HS-27A (cell line): ENCODE results near the gene BMX.

ENCODE experiments used
- DNase-seq: peaks from one replicate; pipeline ENCODE4 v3.0.0-alpha.2; 2012; ENCODE audit warnings: low read depth, missing footprints

BMX gene

GRCh38 chrX:15507005-15507404, 6.4 kb downstream of the BMX start:
- no peak for DNase-seq

- no peak for DNase-seq
These were observed 9.2 kb downstream of the BMX start for GRCh38 chrX:15509845-15510244.

- no peak for DNase-seq
These were observed 11.0 kb downstream of the BMX start for GRCh38 chrX:15511563-15511962.

- DNase-seq, result no peak
These were observed 11.9 kb downstream of the BMX start for GRCh38 chrX:15512401-15512965.

GRCh38 chrX:15514279-15514678, 13.7 kb downstream of the BMX start:
- no peak for DNase-seq

- no peak for DNase-seq
These were observed 15.3 kb downstream of the BMX start for GRCh38 chrX:15515931-15516330.

GRCh38 chrX:15522464-15522863, 21.9 kb downstream of the BMX start:
- no peak for DNase-seq

- DNase-seq, result no peak
These were observed 22.5 kb downstream of the BMX start for GRCh38 chrX:15523088-15523487.

- DNase-seq, result no peak
These were observed 23.8 kb downstream of the BMX start for GRCh38 chrX:15524417-15524816.

GRCh38 chrX:15525664-15526416, 25.2 kb downstream of the BMX start:
- DNase-seq, result no peak

- DNase-seq, result no peak
These were observed 28.6 kb downstream of the BMX start for GRCh38 chrX:15529165-15529564.

GRCh38 chrX:15530318-15530717, 29.7 kb downstream of the BMX start:
- DNase-seq, result no peak

- DNase-seq, result no peak
These were observed 46.1 kb downstream of the BMX start for GRCh38 chrX:15546745-15547144.

GRCh38 chrX:15547356-15547755, 46.7 kb downstream of the BMX start:
- DNase-seq, result no peak

GRCh38 chrX:15549189-15550012, 48.8 kb downstream of the BMX start:
- DNase-seq, result no peak

GRCh38 chrX:15559227-15559626, 58.6 kb downstream of the BMX start:
- no peak for DNase-seq

- DNase-seq, result no peak
These were observed 60.3 kb downstream of the BMX start for GRCh38 chrX:15560924-15561323.

GRCh38 chrX:15563056-15563455, 62.4 kb downstream of the BMX start:
- no peak for DNase-seq

- DNase-seq, result peak; percentile 1
These were observed 64.5 kb downstream of the BMX start for GRCh38 chrX:15564981-15565579.

GRCh38 chrX:15566244-15566643, 65.6 kb downstream of the BMX start:
- no peak for DNase-seq

GRCh38 chrX:15567267-15567666, 66.7 kb downstream of the BMX start:
- no peak for DNase-seq

GRCh38 chrX:15567886-15568616, 67.4 kb downstream of the BMX start:
- DNase-seq, result no peak
